ENCODE measurements around the gene EPB42.

- no peak for TF ChIP-seq CTCF (IDR thresholded peaks at IDR 0.05; ENCODE audit: borderline replicate concordance, extremely low read depth, low read length, poor library complexity, severe bottlenecking)
- no peak for TF ChIP-seq EZH2 (IDR thresholded peaks at IDR 0.05; ENCODE audit: borderline replicate concordance, low read depth, low read length, severe bottlenecking)
Measured at GRCh38 chr15:43212299-43212698, 8.5 kb downstream of the EPB42 start.

Measured in DND-41 (cell line).